ENCODE measurements around the gene ACTL6B. TPM values are rescaled to one million over a fixed set of nuclear protein-coding genes. Genes with fewer than 3 reads are reported as not detected.

The ACTL6B gene
- total and polyA plus RNA-seq, 9 of the 15 experiments (the other 6 are each of a cell fraction or from before 2014, with no cell fraction given) = not detected

GRCh38 chr7:100604976-100605911 is 51.0 kb downstream of the ACTL6B start (continued):
- peak; percentile 76; the same call in 1 of the 2 replicates for TF ChIP-seq ZBTB33 (CRISPR knock-in tag; IDR thresholded peaks at IDR 0.05)
- no peak for TF ChIP-seq ZNF175 (CRISPR knock-in tag; IDR thresholded peaks at IDR 0.05; ENCODE audit: low read depth)
- no peak for TF ChIP-seq FOXM1 (IDR thresholded peaks at IDR 0.05; ENCODE audit: low read depth)
- TF ChIP-seq FOXM1 (CRISPR knock-in tag; IDR thresholded peaks at IDR 0.05; ENCODE audit: low read depth) = 0 out of 2 replicates have a peak, but pooled peaks have one; percentile 10
- TF ChIP-seq, protein P1, sequence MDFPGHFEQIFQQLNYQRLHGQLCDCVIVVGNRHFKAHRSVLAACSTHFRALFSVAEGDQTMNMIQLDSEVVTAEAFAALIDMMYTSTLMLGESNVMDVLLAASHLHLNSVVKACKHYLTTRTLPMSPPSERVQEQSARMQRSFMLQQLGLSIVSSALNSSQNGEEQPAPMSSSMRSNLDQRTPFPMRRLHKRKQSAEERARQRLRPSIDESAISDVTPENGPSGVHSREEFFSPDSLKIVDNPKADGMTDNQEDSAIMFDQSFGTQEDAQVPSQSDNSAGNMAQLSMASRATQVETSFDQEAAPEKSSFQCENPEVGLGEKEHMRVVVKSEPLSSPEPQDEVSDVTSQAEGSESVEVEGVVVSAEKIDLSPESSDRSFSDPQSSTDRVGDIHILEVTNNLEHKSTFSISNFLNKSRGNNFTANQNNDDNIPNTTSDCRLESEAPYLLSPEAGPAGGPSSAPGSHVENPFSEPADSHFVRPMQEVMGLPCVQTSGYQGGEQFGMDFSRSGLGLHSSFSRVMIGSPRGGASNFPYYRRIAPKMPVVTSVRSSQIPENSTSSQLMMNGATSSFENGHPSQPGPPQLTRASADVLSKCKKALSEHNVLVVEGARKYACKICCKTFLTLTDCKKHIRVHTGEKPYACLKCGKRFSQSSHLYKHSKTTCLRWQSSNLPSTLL (IDR thresholded peaks at IDR 0.05) = 0 out of 2 replicates have a peak, but pooled peaks have one; percentile 1
- TF ChIP-seq ZBTB7A (IDR thresholded peaks at IDR 0.05; ENCODE audit: borderline replicate concordance, control insufficient read depth, low read depth, low read length) = peak; percentile 2; the same call in 1 of the 2 replicates
- TF ChIP-seq FOXP1 (CRISPR knock-in tag; IDR thresholded peaks at IDR 0.05) = no peak
- TF ChIP-seq NR0B1 (IDR thresholded peaks at IDR 0.05; ENCODE audit: partially characterized antibody) = no peak
- TF ChIP-seq NR2C2 (CRISPR knock-in tag; IDR thresholded peaks at IDR 0.05) = no peak
- peak; percentile 68 for TF ChIP-seq NR2C2 (tag; IDR thresholded peaks at IDR 0.05)
- peak in 1 of 2 experiments; percentile 62; a peak in 3 of 4 replicates for TF ChIP-seq KDM1A (IDR thresholded peaks at IDR 0.05)
- TF ChIP-seq SMAD2 (IDR thresholded peaks at IDR 0.05; ENCODE audit: low read depth, low read length) = no peak
- TF ChIP-seq ZKSCAN1 (IDR thresholded peaks at IDR 0.05; ENCODE audit: low read depth, low read length) = peak; percentile 5; the same call in 1 of the 2 replicates
- TF ChIP-seq CTCF (IDR thresholded peaks at IDR 0.05 in 2 of 3, conservative IDR thresholded peaks at IDR 0.05 in 1 of 3; ENCODE audit: insufficient read depth in 2 of 3, low read depth in 1 of 3, low read length in 3 of 3) = 0 out of 6 replicates have a peak, but pooled peaks of 1 of the 3 experiments have one; percentile 18
- peak; percentile 93 for TF ChIP-seq ESRRA (IDR thresholded peaks at IDR 0.05; ENCODE audit: borderline replicate concordance, low read depth)
- 0 out of 2 replicates have a peak, but pooled peaks have one; percentile 51 for TF ChIP-seq KDM2B (CRISPR knock-in tag; IDR thresholded peaks at IDR 0.05)
- no peak for TF ChIP-seq SMAD1 (IDR thresholded peaks at IDR 0.05; ENCODE audit: low read depth, low read length, partially characterized antibody)
- no peak for TF ChIP-seq NR2F6 (CRISPR knock-in tag; IDR thresholded peaks at IDR 0.05)

Measured in K562 (cell line).